Right hindlimb (tissue), 1 donor: ENCODE data around the gene ELL.

ENCODE experiments used
- DNase-seq: peaks from one replicate; pipeline ENCODE4 v3.0.0-alpha.2; 2018

Gene ELL

DNA sequence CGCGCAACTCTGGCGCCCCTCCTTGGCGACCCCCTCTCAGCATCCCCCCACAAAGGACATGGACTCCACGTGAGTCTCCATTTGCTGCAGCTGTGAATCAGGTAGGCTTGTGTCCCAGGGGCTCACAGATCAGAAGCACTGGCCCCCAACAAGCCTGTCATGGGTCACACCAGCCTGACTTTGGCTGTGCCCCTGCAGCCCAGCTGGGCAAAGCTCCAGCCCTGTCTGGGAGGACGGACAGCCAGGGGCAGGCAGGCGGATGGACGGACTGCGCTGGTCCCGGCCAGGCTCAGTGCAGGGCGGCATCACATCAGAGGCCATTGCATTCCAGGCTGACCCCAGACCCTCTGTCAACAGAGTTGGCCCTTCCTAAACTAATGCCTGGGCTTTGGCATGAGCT, 55.5 kb downstream of the ELL start:
- DNase-seq = no peak

DNA sequence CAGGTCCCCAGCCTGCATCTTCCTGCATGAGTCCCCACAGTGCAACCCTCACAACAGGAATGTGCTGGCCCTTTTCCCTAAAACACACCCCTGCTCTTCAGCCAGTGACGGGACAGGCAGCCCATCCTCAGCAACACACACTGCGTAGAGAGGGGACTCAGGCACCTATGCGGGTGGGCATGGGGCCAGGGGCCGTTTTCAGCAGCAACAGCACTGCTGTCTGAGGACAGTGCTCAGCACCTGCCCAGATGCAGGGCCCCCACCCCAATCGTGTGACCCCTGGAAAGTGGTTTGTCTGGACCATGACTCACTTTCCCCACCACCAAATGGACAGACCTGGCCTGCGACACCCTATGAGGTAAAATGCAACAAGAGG, 55.9 kb downstream of the ELL start:
- DNase-seq = no peak

GRCh38 chr19:18465214-18465963, 56.5 kb downstream of the ELL start:
- DNase-seq = no peak

GRCh38 chr19:18464646-18465045, 57.2 kb downstream of the ELL start:
- peak; percentile 54 for DNase-seq

- DNase-seq = peak; percentile 21
Observed at GRCh38 chr19:18461471-18461870, 60.4 kb downstream of the ELL start.

- no peak for DNase-seq
Observed at GRCh38 chr19:18460900-18461299, 61.0 kb downstream of the ELL start.

DNA sequence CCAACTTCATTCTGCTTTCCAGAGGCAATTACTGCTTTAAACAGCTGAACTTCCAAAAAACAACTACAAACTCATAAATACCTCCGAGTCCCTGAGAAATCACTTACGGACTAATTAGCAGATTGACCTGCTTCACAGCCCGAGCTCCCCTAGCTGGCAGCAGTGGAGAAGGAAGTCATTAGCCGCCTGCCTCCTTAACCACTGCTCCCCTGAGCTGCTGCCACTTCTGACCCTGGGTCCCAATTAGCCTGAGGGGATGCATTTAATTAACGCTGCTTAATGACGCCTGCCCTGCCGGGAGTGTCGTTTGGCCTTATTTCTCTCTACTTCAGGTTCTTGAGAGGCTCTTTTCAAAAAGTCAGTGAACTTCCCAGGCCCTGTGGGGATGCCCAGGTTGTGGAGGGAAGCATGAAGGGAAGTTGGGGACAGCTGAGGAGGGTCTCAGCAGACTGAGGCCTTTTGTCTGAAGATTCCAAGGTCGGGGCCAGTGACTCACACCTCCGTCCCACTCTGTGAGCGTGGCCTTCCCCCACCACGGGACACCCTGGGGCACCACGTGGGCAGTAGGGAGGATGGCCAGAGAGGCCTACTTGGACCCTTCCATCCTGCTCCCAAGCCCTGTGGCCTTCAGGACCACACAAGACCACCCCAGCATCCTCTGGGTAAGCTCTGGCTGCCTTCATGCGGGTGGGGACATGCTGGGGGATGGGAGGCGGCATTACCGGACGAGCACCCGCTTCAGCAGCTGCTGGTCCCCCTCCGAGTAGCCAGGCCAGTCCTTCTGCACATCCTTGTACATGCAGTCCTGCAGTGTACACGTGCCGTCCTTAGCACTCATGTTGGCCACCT, 64.2 kb downstream of the ELL start:
- no peak for DNase-seq

GRCh38 chr19:18456974-18457373, 64.9 kb downstream of the ELL start:
- DNase-seq = no peak

- no peak for DNase-seq
Observed at GRCh38 chr19:18456279-18456678, 65.6 kb downstream of the ELL start.

DNA sequence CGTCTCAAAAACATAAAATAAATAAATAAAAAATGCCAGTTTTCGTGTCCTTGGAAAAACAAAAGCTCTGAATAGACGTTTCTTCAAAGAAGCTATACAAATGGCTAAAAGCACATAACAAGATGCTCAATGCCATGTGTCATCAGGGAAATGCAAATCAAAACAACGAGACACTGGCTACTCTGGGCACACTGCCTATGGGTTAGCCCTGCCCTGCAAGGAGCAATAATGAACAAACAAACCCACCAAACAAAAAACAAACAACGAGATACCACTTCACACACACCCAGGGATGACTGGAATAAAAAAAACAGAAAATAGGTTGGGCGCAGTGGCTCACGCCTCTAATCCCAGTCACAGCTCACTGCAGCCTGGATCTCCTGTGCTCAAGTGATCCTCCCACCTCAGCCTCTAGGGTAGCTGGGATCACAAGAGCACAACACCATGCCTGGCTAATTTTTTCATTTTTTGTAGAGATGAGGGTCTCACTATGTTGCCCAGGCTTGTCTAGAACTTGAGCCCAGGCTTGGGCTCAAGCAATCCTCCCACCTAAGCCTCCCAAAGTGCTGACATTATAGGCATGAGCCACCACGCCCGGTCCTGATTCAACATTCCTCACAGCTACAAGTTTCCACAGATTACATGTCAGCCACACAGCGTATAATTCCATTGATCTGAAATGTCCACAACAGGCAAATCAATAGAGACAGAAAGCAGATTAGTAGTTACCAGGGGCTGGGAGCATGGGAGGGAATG, 68.4 kb downstream of the ELL start:
- DNase-seq = no peak

- no peak for DNase-seq
Observed at GRCh38 chr19:18452386-18452785, 69.5 kb downstream of the ELL start.

DNA sequence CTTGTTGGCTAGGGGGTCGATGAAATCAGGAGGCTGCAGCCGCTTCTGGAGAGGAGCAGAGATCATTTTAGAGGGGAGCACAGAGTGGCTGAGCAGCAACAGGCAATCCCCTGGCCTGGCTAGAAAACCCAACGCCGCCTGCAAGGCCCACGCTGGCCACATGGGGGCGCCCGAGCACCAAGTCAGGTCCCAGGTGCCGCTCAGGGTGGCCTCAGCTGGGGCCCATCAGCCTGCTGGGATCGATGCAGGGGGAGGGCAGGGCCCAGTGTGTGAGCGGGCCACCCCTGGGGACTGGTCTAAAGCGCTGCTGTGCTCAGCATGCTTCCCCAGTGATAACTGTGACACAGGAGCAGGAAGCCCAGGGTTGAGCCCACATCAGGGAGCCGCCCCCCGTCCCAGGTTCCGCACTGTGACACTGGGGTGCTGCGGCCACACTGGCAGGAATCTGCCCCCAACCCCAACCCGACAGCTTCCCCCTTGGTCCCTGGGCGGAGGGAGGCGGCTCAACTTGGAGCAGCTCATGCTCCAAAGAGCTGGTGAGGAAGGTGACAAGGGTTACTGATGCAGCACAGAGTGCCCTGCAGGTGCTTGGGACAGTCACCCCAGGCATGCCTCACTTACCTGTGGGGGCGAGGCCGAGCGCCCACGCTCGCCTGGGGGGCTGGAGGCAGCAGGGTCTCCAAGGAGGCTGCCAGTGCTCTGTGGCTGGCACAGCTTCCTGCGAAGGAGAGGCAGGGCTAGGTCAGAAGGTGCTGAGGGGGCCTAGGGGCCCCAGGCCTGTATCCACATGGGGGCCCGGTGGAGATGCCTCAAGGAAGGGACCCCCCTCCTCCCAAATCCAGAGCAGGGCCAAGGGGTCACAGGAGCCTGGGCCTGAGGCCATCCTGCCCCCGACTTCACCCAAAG, 70.7 kb downstream of the ELL start:
- peak; percentile 87 for DNase-seq

- DNase-seq = no peak
Observed at GRCh38 chr19:18450021-18450930, 71.6 kb downstream of the ELL start.

GRCh38 chr19:18449552-18449951, 72.3 kb downstream of the ELL start:
- no peak for DNase-seq

- DNase-seq = no peak
Observed at GRCh38 chr19:18446811-18447359, 75.0 kb downstream of the ELL start.

DNA sequence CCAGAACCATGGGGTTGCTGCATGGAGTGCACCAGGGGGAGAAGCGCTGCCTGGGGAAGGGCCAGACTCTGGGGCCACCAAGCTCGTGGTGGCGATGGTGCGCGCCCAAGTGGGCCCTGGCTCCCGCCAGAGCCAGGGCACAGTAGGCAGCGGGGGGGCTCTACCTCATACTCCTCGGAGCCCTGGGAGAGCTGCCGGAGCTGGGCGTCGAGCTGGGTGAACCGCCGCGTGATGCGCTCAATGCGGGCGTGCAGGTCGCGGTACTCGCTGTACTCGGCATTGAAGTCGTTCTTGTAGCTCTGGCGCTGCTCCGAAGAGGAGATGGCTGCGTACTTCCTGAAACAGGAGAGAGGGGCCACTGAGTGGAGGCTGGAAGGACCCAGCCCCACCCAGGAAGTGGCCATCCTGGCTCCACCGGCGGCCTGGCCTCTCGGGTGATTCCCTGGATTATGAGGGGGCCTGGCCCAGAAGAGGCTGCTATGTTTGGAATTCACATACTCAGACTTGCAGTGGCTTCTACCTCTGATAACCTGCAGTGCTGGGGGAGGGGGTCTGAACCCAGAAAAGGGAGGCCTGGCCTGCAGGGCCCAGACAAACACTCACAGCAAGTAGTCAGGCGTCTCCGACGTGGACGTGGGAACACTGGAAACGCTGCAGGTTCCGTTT, 75.6 kb downstream of the ELL start:
- DNase-seq = no peak

DNA sequence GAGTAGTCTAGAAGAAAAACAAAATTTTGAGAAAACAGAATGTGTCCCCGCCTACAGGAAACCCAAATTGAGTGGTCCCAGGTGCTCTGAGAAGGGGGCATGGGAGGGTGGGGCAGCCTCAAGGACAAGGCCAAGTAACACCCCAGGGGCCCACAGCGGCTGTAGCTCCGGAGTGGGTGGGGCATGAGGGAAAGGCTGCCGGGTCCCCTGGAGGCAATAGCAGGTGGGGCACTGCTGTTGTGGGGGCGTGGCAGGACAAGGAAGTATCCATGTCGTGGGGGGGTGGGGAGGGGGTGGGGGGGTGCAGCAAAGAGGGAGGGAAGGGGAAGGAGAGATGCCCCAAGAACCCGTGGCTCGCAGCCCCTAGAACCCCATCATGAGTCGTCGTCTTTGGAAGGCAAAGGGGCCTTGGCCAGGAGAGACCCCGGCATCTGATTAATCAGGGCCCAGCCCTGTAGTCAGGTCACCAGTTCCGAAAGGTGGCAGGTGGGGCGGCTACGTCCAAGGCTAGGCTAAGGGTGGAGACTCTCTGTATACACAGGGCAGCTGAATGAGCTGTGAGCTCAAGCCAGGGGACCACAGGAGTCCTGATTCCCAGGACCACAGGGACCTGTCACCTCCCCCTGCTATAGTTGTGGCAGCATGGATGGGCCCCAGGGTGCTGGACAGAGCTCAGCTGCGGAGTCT, 76.5 kb downstream of the ELL start:
- DNase-seq = no peak

DNA sequence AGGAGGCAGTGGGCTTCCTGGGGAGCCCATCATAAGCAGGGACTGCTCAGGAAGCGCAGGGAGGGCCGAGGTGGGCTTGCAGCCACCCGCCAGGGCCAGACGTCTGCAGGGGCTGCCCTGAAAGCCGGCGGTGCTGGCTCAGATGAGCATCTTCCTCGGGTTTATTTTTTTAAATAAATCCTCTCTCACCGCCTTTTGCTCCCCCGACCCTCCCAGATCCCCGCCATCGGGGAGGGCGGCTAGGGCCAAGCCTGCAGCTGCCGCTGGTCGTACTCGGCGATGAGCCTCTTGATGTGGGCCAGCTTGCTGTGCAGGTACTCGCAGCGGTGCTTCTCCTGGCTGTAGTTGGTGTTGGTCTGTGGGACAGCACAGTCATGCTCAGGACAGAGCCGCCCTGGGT, 77.4 kb downstream of the ELL start:
- DNase-seq = no peak

DNA sequence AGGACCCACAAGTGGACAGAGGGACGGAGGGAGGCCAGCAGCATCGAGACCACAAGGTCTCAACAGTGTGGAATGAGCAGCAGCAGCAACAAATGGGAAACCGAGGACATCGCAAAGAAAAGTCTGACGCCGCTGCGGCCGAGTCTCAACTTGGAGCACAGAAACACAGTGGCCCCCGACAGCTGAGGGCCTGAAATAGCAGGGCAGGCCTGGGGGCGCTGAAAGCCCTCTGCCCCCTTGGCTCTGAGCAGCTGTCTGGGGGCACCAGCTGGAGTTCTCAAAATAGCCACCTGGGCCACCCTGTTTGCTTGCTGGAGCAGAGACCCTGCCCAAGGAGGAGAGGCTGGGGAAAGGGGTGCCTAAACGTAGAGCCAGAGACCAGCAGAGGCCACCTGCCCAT, 78.0 kb downstream of the ELL start:
- peak; percentile 62 for DNase-seq

- no peak for DNase-seq
Observed at GRCh38 chr19:18443406-18443805, 78.5 kb downstream of the ELL start.
